CD4-positive, alpha-beta T cell treated with Interferon gamma for 1 hour (primary cell): ENCODE data around the gene KCNMA1.

ENCODE experiments used
- DNase-seq: peaks from one replicate; pipeline ENCODE4 v3.0.0-alpha.2; 2020

Gene KCNMA1

GRCh38 chr10:76991621-76992020 is 646.0 kb downstream of the KCNMA1 start:
- DNase-seq, result no peak

GRCh38 chr10:76990561-76990960 is 647.0 kb downstream of the KCNMA1 start:
- no peak for DNase-seq

- DNase-seq, result peak; percentile 39
These were observed 652.8 kb downstream of the KCNMA1 start for GRCh38 chr10:76984559-76985443.

- DNase-seq, result no peak
These were observed 654.0 kb downstream of the KCNMA1 start for GRCh38 chr10:76983624-76984023.

- DNase-seq, result no peak
These were observed 654.9 kb downstream of the KCNMA1 start for GRCh38 chr10:76982671-76983070.

- no peak for DNase-seq
These were observed 656.4 kb downstream of the KCNMA1 start for GRCh38 chr10:76981251-76981650.

- DNase-seq, result no peak
These were observed 659.7 kb downstream of the KCNMA1 start for GRCh38 chr10:76977901-76978300.

GRCh38 chr10:76977046-76977445 is 660.6 kb downstream of the KCNMA1 start:
- no peak for DNase-seq

- DNase-seq, result no peak
These were observed 661.5 kb downstream of the KCNMA1 start for GRCh38 chr10:76976142-76976541.

GRCh38 chr10:76975126-76975525 is 662.5 kb downstream of the KCNMA1 start:
- DNase-seq, result no peak

GRCh38 chr10:76974017-76974691 is 663.5 kb downstream of the KCNMA1 start:
- DNase-seq, result no peak

GRCh38 chr10:76973091-76974016 is 664.3 kb downstream of the KCNMA1 start:
- DNase-seq, result no peak

GRCh38 chr10:76972541-76972940 is 665.1 kb downstream of the KCNMA1 start:
- no peak for DNase-seq

- DNase-seq, result no peak
These were observed 665.9 kb downstream of the KCNMA1 start for GRCh38 chr10:76971547-76972170.

GRCh38 chr10:76970711-76971519 is 666.7 kb downstream of the KCNMA1 start:
- no peak for DNase-seq

GRCh38 chr10:76969366-76969948 is 668.2 kb downstream of the KCNMA1 start:
- DNase-seq, result no peak

GRCh38 chr10:76968483-76968882 is 669.1 kb downstream of the KCNMA1 start:
- DNase-seq, result no peak

- DNase-seq, result no peak
These were observed 674.8 kb downstream of the KCNMA1 start for GRCh38 chr10:76962851-76963250.

- DNase-seq, result no peak
These were observed 675.8 kb downstream of the KCNMA1 start for GRCh38 chr10:76961841-76962240.

GRCh38 chr10:76959111-76959510 is 678.5 kb downstream of the KCNMA1 start:
- DNase-seq, result no peak

- DNase-seq, result no peak
These were observed 682.8 kb downstream of the KCNMA1 start for GRCh38 chr10:76954838-76955237.
